OCI-LY7 (cell line): ENCODE data around the gene TMEM248.

ENCODE experiments used
- CTCF ChIP-seq: fragments of 200-600 bp; sonication (generic); conservative IDR thresholded peaks from 2 replicates; pipeline ENCODE4 v1.5.1; 2014; ENCODE audit warnings: mild to moderate bottlenecking, antibody characterized with exemption, low read length, moderate library complexity, mixed read lengths
- EZH2phosphoT487 ChIP-seq: fragments of 200-600 bp; sonication (generic); IDR thresholded peaks from 2 replicates; pipeline ENCODE4 v1.6.1; 2018; ENCODE audit warnings: low read depth, borderline replicate concordance, mild to moderate bottlenecking, mixed run types, antibody characterized with exemption, low read length, moderate library complexity, mixed read lengths

GRCh38 chr7:66974986-66975590, 54.1 kb downstream of the TMEM248 start:
- TF ChIP-seq CTCF (no peak), EZH2phosphoT487 (no peak)
